BJ (cell line): ENCODE measurements around the gene CTSA. TPM values are rescaled to one million over a fixed set of nuclear protein-coding genes. Genes with fewer than 3 reads are reported as not detected.

ENCODE experiments used
- CTCF ChIA-PET: fragments of 350-600 bp; formaldehyde crosslinking; extraction: SDS; loops from one replicate; lab custom pipeline; 2021; ENCODE audit warnings: antibody characterized with exemption, inconsistent platforms; lab: Yijun Ruan, JAX
- POLR2A ChIA-PET: fragments of 300-600 bp; sonication (Branson Sonifier 250); formaldehyde crosslinking; extraction: SDS; loops from one replicate; lab custom pipeline; 2021; ENCODE audit warnings: antibody characterized with exemption; lab: Charles Lee
- DNase-seq: peaks from one replicate; pipeline ENCODE4 v3.0.0-alpha.2; 2011; ENCODE audit warnings: low read depth
- H3K27me3 ChIP-seq: 2 replicates; pipeline ENCODE4 v1.6.0; 2011; ENCODE audit warnings: low read length; ENCODE audit not compliant: control insufficient read depth, insufficient read depth
- H3K36me3 ChIP-seq: 2 replicates; pipeline ENCODE4 v1.5.1; 2011; ENCODE audit warnings: low read length; ENCODE audit not compliant: control insufficient read depth, insufficient read depth
- H3K4me3 ChIP-seq: 2 replicates; pipeline ENCODE4 v1.5.1; 2011; ENCODE audit warnings: low read depth, mild to moderate bottlenecking, control low read depth, low read length
- polyA plus RNA-seq: library from polyadenylated mRNA; depleted of rRNA; stranded (reverse); fragments of >200 nt; gene quantifications from 2 replicates; pipeline ENCODE4 v1.2.3, GENCODE V29; 2011
- TF ChIP-seq, protein P1 (sequence below): IDR thresholded peaks from 2 replicates; pipeline ENCODE4 v1.5.1; 2011; ENCODE audit warnings: low read depth, mild to moderate bottlenecking, control low read depth, inconsistent platforms, low read length, moderate library complexity; ENCODE audit not compliant: insufficient read depth

CTSA gene
- polyA plus RNA-seq, 1 experiment, result 408 TPM

DNA sequence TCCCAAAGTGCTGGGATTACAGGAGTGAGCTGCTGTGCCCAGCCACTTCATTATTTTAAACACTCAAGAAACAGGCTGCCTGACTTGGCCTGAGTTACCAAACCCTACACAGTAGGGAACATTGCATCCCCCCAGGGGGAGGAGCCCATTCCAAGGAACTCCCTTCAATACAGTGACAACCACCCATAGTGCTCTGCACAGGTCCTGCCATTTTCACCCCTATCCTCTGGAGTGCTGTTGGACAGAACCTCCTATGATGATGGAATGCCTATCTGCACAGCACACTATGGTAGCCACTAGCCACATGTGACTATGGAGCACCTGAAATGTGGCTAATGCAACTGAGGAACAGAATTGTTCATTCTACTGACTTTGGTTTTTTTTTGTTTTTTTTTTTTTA is 45.7 kb upstream of the CTSA start:
- Histone ChIP-seq H3K36me3 (peaks cover 24% of the 10 kb centered on the region), H3K27me3 (no peaks in the 10 kb centered on the region), H3K4me3 (no peak overlapping the region)
- CTCF ChIA-PET, result interaction anchor here (0.8 to 1.5 kb wide), 2 partner anchors 12 to 47 kb away, joined by 3 to 4 read pairs; partner anchors contain the start of gene SNX21
- TF ChIP-seq, protein P1, sequence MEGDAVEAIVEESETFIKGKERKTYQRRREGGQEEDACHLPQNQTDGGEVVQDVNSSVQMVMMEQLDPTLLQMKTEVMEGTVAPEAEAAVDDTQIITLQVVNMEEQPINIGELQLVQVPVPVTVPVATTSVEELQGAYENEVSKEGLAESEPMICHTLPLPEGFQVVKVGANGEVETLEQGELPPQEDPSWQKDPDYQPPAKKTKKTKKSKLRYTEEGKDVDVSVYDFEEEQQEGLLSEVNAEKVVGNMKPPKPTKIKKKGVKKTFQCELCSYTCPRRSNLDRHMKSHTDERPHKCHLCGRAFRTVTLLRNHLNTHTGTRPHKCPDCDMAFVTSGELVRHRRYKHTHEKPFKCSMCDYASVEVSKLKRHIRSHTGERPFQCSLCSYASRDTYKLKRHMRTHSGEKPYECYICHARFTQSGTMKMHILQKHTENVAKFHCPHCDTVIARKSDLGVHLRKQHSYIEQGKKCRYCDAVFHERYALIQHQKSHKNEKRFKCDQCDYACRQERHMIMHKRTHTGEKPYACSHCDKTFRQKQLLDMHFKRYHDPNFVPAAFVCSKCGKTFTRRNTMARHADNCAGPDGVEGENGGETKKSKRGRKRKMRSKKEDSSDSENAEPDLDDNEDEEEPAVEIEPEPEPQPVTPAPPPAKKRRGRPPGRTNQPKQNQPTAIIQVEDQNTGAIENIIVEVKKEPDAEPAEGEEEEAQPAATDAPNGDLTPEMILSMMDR, result no peak
- no peak for DNase-seq
- POLR2A ChIA-PET, result no interaction called here

DNA sequence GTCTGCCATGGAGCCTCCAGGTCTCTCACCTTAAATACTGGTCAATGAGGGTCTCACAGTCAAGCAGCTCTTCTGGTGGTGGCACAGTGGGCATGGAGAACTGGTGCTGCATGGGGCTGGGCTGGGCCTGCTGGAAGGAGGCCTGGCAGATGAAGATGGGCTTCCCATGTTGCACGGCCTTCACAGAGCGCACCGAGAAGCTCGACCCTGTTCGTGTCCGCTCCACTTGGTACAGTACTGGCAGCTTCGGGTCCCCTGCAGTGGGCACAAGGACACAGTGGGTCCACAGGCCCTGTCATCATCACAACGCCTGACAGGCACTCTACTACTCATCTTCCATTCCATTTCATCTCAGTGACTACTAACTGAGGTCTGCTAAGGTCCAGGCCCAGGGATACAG is 42.7 kb upstream of the CTSA start:
- ChIA-PET POLR2A (no interaction called here), CTCF (interaction anchor here (0.8 kb wide), 1 partner anchor 9 kb away, joined by 3 read pairs; no protein-coding TSS in a partner anchor)
- DNase-seq, result no peak
- H3K4me3 ChIP-seq, result no peak overlapping the region
- H3K36me3 ChIP-seq, result peaks cover 14% of the 10 kb centered on the region
- TF ChIP-seq, protein P1, result no peak
- no peaks in the 10 kb centered on the region for H3K27me3 ChIP-seq

DNA sequence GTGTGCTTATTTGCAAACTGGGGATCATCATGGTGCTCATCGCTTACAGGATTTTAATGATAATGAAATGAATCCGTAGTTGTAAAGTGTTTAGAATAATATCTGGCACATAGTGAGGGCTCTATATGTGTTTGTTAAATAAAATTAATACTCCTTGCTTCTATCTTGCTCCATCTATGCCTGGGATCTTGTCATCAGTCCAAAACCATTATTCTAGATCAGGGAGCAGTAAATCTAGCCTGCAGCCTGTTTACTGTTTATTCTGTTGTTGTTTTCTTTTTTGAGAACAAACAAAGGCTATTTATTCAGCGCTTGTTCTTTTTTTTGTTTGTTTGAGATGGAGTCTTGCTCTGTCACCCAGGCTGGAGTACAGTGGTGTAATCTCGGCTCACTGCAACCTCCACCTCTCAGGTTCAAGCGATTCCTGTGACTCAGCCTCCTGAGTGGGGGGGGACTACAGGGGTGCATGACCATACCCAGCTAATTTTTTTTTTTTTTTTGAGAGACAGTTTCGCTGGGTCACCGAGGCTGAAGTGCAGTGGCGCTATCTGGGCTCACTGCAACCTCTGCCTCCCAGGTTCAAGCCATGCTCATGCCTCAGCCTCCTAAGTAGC is 42.1 kb upstream of the CTSA start:
- ChIA-PET POLR2A (no interaction called here), CTCF (interaction anchor here (0.6 to 0.8 kb wide), 2 partner anchors 10 to 123 kb away, joined by 3 read pairs; partner anchors contain the start of gene ZNF335)

DNA sequence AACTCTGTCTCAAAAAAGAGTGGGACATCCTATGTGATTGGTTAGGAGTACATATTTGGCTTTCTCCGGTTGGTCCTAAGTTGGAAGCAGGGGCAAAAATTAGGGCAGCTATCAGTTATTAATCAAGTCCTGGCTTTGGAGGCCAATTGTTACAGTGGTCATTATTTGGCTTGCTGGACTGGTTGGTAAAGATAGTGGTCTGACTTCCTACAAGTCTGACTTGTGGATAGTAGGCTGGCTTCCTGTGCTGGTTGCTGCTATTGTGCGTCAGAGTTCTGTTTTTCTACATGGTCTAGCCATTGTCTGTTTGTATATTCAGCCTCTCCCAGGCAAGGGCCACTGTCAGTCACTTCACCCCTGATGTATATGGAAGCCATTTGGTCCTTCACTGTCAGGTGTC is 40.9 kb upstream of the CTSA start:
- TF ChIP-seq, protein P1, result no peak
- POLR2A ChIA-PET, result no interaction called here
- CTCF ChIA-PET, result interaction anchor here (0.6 kb wide), 1 partner anchor 28 kb away, joined by 3 read pairs; no protein-coding TSS in a partner anchor
- DNase-seq, result no peak
- Histone ChIP-seq H3K27me3 (no peaks in the 10 kb centered on the region), H3K36me3 (peaks cover 8% of the 10 kb centered on the region), H3K4me3 (no peak overlapping the region)

More for the DNA sequence above, 42.1 kb upstream of the CTSA start:
- TF ChIP-seq, protein P1, result no peak
- Histone ChIP-seq H3K36me3 (peaks cover 12% of the 10 kb centered on the region), H3K27me3 (no peaks in the 10 kb centered on the region), H3K4me3 (no peak overlapping the region)
- DNase-seq, result no peak

DNA sequence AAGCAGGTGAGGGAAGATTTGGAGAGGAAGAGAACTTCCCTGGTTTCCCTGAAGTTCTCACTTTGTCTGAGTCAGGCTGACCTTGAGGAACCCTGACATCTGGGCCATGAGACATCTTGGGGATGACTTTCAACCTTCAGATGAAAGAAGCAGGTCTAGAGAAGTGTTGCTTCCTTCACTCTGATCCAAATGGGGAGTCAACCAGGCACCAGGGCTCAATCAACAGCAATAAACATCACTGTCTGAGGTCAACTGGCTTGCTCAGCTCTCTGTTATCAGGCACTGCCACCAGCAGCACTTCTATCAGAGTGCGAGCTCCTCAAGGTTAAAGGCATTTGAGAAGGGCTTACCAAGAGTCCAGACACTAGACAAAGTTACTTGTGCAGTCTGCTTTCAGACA is 40.2 kb upstream of the CTSA start:
- no peak for DNase-seq
- POLR2A ChIA-PET, result no interaction called here
- no peak overlapping the region for H3K4me3 ChIP-seq
- H3K36me3 ChIP-seq, result peaks cover 5% of the 10 kb centered on the region
- H3K27me3 ChIP-seq, result no peaks in the 10 kb centered on the region
- TF ChIP-seq, protein P1, result no peak
- CTCF ChIA-PET, result interaction anchor here (1.0 kb wide), 1 partner anchor 107 kb away, joined by 3 read pairs; no protein-coding TSS in a partner anchor
